HG03039 (cell line): ENCODE measurements around the gene MEIS1.
"Not testable (repeated sequence)": the region's sequence is repeated elsewhere in the genome, so short reads cannot be mapped to it uniquely, and the experiment has no call there.

ENCODE experiments used
- ATAC-seq: cut with Tn5 transposase; IDR thresholded peaks from one replicate; pipeline ENCODE4 v1.9.1; 2021; ENCODE audit warnings: mild to moderate bottlenecking, moderate library complexity; ENCODE audit not compliant: unreplicated experiment

The MEIS1 gene

DNA sequence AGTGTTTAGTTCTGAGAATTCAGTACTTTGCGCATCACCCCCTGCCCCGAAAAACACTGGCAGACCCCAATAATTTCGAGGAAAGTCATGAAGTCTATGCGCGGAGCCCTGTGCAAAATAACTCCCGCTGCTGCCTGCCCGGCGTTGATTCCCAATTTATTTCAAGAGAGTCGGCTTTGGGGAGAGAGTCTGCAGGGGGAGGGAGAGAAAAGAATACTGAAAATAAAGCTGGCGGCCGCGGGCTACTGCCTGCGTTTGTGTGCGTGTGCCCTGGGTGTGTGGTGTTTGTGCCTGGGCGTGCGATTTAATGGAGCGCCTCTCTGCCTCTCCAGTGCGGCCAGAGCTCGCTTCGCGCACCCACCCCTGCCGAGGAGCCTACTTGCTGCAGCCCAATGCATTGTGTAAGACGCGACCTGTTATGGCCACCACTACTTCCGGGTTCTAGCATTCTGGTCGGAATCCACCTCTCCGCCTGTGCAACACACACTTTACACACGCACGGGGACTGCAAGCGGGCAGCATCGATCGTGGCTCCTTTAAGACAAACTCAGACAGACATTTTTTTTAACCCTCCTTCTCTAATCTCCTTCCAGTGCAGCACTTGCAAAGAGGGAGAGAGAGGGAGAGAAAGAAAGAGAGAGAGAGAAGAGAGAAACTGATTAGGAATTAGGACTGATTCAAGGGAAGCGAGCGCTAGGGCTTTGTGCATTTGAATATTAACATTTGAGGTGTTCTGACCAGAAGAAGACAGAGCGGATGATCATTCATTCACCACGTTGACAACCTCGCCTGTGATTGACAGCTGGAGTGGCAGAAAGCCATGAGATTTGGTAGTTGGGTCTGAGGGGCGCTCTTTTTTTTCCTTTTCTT lies at the start of gene MEIS1:
Gene MEIS1, plus strand, starts transcription at position 447 of the 870 bp plus-strand sequence. CDS start 732 bp downstream, outside the sequence.
- ATAC-seq, result peak; percentile 71

DNA sequence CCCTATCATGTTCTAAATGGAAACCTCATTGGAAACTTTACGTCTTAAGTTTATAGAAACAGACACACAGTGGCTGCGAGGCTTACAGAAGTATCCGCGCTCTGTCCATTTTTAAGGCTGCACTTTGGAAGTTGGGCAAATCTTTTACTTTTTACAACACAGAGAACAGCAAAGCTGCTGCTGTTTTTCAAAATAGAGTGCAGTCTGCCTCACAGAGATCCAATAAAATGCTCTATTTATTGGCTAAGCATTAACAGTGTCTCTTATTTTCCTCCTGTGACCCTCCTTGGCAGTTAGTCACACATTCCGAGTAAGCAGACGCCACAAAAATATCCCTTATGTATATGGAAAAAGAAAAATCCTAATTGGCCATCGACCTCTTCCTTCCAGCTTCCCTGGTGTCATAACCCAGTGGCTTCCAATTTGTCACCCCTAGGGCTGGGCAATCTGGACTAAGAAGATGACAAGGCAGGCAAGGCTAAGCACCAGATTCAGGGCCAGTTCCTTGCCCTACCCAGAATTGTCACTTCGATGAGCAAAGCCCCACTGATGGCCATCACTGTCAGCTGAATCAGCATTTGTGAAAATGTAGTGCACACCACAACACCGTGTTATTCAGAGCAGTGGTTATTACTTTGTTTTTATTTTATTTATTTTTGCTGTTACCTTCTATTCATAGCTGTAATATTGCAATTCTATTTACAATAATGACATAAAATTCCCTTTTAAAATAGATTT lies 47.7 kb upstream of the MEIS1 start:
- no peak for ATAC-seq

DNA sequence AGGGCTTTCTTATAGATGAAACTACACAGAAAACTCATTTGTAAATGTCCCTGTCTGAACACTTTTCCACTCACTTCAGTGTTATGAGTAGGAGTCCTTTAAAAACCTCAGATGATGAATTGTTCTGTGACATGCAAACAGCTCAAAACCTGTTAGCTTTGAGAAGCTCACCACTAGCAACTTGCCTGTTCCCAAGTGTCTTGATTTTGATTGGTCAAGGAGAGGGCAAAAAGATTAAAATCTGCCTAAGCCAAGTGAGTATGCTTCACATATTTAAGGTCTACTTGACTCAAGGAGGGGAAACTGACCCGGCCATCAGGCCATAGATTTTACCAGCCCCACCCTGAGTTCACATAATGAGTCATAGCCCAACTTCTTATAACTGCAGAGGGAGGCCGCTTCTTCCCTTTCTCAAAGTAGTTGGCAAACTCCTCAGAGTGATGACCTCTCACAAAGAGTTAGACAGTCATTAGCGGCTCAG lies 45.2 kb upstream of the MEIS1 start:
- no peak for ATAC-seq

DNA sequence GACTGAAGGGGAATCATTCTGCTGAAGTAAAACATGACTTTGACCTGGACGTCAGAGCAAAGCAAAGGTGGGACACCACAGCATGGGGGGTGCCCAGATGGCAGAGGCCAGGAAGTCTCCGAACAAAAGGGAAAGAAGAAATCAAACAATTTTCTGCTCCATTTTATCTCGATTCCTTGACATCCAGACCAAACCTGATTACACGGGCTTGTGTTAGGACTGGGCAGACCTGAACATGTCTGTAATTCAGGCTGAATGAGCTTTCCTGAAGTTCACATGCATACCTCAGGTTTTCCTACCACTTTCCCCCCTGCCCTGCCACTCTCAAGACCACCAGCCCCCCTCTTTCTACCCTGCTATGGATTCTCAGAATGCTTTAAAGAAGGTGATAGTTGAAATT lies 44.8 kb upstream of the MEIS1 start:
- ATAC-seq, result no peak

DNA sequence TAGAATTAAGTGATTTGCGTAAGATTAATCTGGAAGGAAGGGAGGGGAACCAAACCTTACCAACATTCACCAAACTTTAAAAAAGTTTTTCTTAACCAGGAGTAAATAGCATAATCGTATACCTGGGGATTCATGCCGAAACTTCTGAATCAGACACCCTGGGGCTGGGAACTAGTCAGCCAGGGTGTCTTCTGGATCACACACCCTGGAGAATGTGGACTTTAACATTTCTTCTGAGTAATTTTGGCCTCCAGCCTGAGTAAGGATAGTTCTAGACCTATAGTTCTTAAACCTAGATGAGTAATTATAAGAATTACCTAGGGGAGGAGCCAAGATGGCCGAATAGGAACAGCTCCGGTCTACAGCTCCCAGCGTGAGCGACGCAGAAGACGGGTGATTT lies 44.1 kb upstream of the MEIS1 start:
- no peak for ATAC-seq

DNA sequence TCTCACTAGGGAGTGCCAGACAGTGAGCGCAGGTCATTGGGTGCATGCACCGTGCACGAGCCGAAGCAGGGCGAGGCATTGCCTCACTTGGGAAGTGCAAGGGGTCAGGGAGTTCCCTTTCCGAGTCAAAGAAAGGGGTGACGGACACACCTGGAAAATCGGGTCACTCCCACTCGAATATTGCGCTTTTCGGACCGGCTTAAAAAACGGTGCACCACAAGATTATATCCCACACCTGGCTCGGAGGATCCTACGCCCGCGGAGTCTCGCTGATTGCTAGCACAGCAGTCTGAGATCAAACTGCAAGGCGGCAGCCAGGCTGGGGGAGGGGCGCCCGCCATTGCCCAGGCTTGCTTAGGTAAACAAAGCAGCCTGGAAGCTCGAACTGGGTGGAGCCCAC lies 43.7 kb upstream of the MEIS1 start:
- ATAC-seq, result not testable (repeated sequence)

DNA sequence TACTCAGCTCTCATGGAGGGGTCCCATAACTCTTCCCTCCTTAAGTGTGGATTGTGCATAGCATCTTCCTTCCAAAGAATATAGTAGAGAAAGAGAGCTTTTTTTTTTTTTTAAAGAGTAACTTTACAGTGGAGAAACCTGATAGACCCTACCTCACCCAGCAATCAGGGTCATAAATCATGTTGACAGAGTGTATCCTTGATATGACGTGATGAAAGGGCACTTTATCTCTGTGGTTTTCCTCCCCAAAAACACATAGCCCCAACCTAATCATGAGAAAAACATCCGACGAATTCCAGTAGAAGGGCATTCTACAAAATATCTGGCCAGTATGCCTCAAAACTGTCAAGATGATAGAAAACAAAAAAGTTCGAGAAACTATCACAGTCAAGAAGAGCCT lies 29.5 kb upstream of the MEIS1 start:
- ATAC-seq, result no peak

DNA sequence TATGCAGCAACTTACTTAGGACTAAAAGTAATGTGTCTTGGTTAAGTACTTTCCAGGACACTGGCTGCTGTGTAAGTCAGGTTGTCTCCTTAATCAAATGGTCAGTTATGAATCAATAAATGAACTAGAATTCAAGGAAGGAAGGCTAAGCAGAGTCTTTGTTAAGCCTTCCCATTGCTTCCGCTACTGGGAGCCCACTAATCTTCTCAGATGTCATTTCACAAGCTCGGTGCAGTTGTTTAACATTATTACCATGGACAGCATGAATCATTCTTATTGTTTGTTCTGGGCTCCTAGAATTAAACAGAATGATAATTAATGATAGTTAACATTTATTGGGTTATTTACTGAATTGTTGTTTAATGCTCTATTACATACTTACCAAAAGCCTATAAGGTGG lies 26.0 kb upstream of the MEIS1 start:
- ATAC-seq, result no peak

DNA sequence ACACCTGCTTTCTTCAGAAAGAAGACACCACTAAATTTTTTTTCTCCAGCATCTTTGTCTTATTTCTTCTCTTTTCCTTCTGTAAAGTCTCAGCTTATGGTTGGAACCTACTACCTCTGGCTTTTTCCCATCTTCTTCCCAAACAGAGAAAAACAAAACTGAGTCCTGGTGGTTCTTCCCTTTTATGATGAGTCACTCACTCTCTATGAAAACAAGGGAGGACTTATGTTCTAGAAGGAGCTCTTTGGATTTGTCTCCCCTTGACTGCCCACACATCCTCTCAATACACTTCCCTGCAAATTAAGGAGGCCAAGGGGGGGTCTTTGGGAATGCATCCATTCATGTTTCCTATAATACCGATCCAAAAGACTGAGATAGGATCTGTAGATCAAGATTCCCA lies 22.1 kb upstream of the MEIS1 start:
- ATAC-seq, result no peak

DNA sequence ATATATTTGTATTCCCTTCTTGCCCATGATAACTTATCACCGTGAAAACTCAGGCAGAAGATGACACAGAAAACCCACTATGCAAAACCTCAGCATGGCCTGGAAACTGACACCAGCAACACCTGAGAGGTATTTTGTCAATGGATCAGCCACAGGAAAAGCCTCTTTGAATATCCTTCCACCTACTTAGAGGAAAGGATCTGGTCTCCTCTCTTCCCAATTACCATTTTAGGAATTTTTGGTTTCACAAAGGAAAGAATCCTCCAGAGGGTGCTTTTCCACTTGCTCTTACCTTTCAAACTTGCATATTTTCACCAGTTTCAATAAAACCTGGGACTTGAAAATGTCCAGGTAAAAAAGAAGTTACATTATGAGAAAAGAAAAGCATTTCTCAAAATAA lies 20.0 kb upstream of the MEIS1 start:
- ATAC-seq, result no peak

DNA sequence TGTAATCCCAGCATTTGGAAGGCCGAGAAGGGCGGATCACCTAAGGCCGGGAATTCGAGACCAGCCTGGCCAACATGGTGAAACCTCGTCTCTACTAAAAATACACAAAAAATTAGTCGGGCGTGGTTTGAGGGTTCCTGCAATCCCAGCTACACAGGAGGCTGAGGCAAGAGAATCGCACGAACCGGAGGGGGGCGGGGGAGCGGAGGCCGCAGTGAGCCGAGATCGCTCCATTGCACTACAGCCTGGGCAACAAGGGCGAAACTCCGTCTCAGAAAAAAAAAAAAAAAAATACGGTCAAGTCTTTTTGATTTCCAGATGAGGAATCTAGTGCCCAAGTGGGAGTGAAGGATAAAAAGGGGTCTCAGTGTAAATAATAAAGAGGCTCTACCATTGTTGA lies 16.5 kb upstream of the MEIS1 start:
- ATAC-seq, result no peak

DNA sequence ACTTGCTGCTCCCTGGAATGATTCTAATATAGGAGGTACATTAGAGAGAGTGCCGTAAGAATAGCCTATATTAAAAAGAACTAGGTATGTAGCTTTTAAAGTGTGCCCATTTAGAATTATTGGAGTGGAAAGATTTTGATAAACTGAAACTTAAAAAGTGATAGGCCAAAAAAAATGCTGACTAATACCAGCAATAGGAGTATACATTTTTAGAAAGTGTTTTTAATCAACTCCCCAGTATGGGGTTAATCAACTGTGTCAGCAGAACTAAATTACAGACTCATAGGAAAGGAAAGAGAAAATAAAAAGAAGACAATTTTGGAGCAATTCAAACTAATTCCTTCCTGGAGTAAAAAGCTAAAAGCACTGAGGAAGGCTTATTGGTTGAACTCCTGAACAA lies 13.3 kb upstream of the MEIS1 start:
- no peak for ATAC-seq

DNA sequence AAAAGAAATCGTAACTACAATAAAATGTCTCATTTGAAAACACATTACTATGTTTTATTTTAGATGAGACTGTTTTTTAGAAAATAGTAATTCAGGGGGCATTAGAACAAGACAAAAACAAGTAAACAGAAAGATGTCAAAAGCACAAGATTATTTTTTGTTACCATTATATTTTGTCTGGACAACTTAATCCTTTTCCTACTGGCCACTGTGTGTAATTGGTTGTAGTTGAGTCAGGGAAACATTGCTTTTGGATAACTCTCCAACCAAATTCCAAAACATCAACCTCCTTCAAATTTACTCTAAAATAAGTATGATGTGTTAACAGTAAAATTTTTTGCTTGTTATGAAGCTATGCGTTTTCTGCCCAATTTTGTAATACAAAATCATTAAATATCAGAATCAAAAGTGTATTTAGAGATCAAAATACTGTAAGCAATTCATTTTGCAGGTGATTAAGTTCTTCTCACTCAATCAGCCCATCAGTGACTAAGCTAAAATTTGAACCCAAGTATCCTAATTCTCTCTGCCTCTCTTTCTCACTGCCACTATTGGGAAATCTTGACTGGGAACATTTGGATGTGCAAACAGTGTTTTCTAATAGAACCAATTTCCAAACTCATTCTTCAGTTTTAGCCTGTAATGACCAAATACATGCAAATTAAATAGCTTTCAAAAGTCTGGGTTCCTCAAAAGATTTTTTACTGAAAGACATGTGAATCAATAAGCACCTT lies 11.4 kb upstream of the MEIS1 start:
- ATAC-seq, result no peak

DNA sequence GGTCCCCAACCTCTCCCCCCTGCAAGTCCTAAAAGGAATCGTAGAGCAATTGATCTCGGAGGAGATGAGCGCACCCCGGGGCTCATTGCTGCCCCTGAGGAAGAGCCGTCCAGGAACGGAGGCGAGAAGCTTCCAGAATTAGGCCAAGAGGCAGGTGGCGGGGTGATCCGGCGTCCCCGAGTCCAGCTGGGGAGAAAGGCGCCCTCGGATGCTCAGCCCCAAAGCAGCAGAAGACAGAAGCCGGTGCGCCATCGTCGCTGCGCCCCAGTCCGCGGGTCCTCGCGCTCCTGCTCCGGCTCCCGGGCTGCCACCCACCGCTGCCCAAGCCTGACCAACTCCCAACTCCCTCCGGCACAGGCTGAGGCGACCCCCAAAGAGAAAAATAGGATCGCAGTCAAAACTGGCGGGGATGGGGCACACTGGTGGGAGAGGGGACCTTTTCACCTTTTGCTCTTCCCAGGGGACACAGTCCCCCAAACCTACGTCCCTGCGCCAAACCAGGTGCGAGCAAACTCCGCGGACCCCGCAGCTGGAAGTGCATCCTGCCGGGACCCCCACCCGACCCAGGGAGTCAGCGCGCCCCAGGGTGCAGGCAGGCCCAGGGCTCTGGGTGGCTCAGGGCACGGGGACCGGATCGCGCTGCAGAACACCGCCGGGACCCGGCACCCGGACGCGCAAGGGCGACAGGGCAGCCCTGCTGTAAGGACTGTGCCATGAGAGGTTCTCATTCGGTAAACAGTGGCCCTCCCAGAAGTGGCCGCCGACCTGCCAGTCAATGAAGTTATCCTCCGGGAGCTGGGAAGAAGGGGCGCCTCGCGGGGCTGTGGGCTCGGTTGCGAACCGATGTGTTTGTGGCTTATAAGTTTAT lies 8.4 kb upstream of the MEIS1 start:
- no peak for ATAC-seq

DNA sequence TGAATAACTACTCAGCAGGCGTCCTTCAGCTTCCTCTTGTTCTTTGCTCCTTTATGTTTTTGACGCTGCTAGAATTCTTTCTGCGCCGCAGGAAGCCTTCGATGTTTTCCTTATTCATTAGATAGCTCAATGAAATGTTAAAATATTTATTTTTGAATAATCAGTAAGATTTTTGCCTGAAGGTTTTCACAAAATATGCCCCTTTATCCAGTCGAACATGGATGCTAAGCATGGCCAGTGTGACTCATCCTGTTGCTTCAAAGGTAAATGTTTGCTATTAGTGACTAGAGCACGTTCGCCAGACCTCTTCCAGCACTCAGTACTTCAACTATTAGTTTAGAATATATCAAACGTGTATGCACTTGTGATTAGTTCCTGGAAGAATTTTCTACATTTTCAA lies 7.6 kb upstream of the MEIS1 start:
- ATAC-seq, result no peak

DNA sequence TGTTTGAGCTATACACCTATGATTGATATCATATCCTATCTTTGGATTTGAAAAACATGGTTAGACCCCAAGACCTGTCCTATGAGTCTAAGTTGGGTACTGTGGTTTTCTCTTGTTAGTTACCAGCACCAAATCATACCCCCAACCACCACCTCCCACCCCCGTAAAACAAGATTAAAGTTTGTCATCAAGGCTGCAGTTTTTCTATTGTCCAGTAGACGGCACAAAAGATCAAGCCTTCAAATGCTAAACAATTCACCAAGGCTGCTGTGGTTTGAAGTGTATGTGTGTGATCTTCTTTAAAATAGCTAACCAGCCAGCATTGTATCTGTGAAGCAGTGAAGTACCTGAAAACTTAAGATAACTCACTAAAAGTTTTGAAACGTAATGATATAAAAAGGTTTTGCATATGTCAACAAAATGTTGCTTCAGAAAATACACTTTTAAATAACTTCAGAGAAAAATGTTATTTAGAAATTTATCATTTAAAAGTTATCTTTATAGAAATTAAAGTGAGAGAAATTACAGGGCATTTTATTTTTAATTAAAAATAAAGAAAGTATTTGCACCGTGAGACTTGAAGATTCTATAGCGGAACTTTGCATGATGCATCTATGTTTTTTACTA lies 5.8 kb upstream of the MEIS1 start:
- ATAC-seq, result no peak

DNA sequence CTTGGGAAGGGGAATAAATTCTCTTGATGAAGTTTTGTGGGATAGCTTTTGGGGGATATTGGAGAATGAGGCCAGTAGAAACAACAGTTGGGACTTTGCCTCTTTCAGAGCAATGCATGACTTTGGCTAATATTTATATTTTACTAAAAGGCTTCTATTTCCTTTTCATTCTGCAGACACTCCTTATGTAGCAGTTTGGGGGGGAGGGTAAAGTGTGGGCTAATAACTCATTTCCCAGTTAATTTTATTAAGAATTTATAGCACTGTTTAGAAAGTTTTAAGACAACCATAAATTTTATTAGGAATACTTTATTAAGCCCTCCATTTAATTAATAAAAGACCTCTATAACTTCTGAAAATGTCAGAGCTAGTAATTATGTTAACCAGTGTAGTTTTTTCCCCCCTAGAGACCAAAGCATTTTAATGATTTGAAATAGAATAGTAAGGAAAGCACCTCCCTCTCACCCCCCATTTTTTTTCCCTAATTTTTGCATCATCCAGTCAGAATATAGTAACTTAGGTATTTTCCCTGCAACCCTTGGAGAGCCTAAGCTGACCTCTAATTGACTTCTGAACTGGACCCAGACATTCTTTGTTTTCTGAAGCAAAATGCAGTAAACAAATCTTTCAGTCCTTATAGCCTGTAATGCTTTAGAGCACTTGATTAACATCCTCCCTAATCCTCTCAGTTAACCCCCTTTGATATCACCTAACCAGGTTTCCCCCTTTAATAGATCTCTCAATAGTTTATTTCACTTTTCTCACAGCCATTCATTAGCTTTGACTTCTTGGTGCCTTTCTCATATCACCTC lies 5.0 kb upstream of the MEIS1 start:
- ATAC-seq, result no peak

DNA sequence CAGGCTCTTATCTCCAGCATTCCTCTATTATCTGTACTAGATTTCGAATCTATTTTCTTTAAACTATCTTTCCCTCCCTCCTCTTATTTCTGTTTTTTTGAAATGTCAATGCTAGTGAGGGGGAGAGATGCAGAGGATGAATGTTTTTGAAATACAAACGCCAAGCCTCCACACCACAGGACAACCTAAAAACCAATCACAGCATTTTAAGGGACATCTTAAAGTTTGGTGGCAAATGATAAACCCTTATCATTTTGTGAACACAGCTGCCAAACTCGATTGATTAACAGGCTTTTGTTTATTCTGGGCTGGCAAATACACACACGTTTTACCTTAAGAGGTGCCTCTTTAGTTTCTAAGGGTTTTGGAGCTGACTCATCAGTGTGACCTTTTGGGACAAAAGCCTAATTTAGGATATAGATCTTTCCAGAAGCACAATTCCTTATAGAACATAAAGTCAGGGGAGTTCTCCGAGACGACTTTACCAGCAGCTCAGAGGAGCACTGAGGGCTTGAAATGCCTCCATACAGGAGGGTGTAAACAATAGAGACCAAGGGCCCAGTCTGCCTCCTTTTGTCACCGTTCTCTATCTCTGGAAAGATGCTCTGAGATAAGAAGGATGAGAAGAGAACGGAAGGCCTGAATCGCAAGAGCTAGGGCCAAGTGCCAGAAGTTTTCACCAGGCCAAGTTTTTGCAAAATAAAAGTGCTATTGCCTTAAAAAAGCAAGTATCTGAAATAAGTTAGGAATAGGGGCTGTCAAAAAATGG lies 4.2 kb upstream of the MEIS1 start:
- no peak for ATAC-seq

DNA sequence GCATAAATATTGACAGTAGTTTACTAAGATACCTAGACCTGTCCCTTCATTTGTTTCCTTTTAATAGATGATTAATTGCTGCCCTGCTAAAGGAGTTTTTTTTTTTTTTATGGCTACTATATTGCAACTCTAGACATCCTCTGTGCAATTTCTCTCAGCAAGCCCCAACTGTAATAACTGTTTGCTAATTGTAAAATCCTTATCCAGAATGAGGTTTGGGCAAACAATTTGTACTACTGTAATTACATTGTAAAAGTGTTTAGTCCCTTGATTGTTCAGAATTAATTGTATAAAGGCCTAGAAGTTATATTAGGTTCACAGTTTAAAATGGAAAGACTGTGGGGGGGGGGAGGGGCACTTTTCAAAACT lies 3.7 kb upstream of the MEIS1 start:
- ATAC-seq, result no peak
